Endodermal cell (in vitro differentiated cells): ENCODE measurements around the gene VPS37C. TPM values are rescaled to one million over a fixed set of nuclear protein-coding genes. Genes with fewer than 3 reads are reported as not detected.
"Not testable (repeated sequence)": the region's sequence is repeated elsewhere in the genome, so short reads cannot be mapped to it uniquely, and the experiment has no call there.

ENCODE experiments used
- DNase-seq: peaks from one replicate; pipeline ENCODE4 v3.0.0-alpha.2; 2017
- H3K27ac ChIP-seq: 2 replicates; pipeline ENCODE4 v1.5.1; 2013; ENCODE audit warnings: mild to moderate bottlenecking, low read depth, low read length, moderate library complexity
- H3K27me3 ChIP-seq: 2 replicates; pipeline ENCODE4 v1.6.1; 2013; ENCODE audit warnings: mild to moderate bottlenecking, low read length, moderate library complexity; ENCODE audit not compliant: insufficient read depth, control insufficient read depth, poor library complexity, severe bottlenecking
- H3K36me3 ChIP-seq: 2 replicates; pipeline ENCODE4 v1.7.0; 2013; ENCODE audit warnings: mild to moderate bottlenecking, low read length, moderate library complexity; ENCODE audit not compliant: control insufficient read depth, insufficient read depth
- H3K4me1 ChIP-seq: one replicate; pipeline ENCODE4 v1.7.0; 2013; ENCODE audit warnings: low read length; ENCODE audit not compliant: control insufficient read depth, insufficient read depth
- H3K4me3 ChIP-seq: 2 replicates; pipeline ENCODE4 v1.5.1; 2013; ENCODE audit warnings: mild to moderate bottlenecking, low read length, moderate library complexity
- H3K9ac ChIP-seq: 2 replicates; pipeline ENCODE4 v1.6.1; 2013; ENCODE audit warnings: mild to moderate bottlenecking, low read length, moderate library complexity; ENCODE audit not compliant: poor library complexity, severe bottlenecking; ENCODE audit errors: extremely low read depth
- H3K9me3 ChIP-seq: 2 replicates; pipeline ENCODE4 v1.6.1; 2013; ENCODE audit warnings: mild to moderate bottlenecking, low read length, moderate library complexity; ENCODE audit not compliant: control insufficient read depth
- H3K27ac Mint-ChIP-seq: 2 replicates; pipeline ENCODE4 v1.8.0; 2020; ENCODE audit warnings: mixed read lengths
- H3K27me3 Mint-ChIP-seq: 2 replicates; pipeline ENCODE4 v1.8.0; 2021; ENCODE audit warnings: mild to moderate bottlenecking, mixed read lengths; ENCODE audit not compliant: insufficient read depth
- H3K36me3 Mint-ChIP-seq: 2 replicates; pipeline ENCODE4 v1.8.0; 2020; ENCODE audit warnings: low read depth, mixed read lengths
- H3K4me1 Mint-ChIP-seq: 2 replicates; pipeline ENCODE4 v1.8.0; 2020; ENCODE audit warnings: mixed read lengths
- H3K4me3 Mint-ChIP-seq: 2 replicates; pipeline ENCODE4 v1.8.0; 2020; ENCODE audit warnings: mild to moderate bottlenecking, moderate library complexity, mixed read lengths
- H3K9me3 Mint-ChIP-seq: 2 replicates; pipeline ENCODE4 v1.8.0; 2020; ENCODE audit warnings: mild to moderate bottlenecking, mixed read lengths
- CTCF ChIP-seq: fragments of 200-600 bp; sonication (generic); conservative IDR thresholded peaks from 2 replicates; pipeline ENCODE4 v1.5.0; 2021; ENCODE audit warnings: antibody characterized with exemption, mild to moderate bottlenecking
- WGBS, 2 experiments: methylation state at CpG; one replicate each; pipeline versions ENCODE4 v1.1.5 to v1.1.7; 2013; ENCODE audit warnings: missing lambda C conversion rate in 2 of 2, mixed read lengths in 1 of 2; ENCODE audit not compliant: insufficient coverage in 1 of 2, insufficient read length in 1 of 2; 5-methylcytosine and 5-hydroxymethylcytosine counted together
- total RNA-seq, 2 donors: library from RNA; stranded (reverse); fragmentation: NEBNext Ultra II Directional in 1 of 2; extraction: Animal tissue kit (Norgen Biotek cat#: 25700) in 1 of 2; gene quantifications; 2 replicates in 1 of 2; 3 replicates in 1 of 2; pipeline ENCODE4 v1.2.1, GENCODE V29; 2021

Gene VPS37C
- total RNA-seq, 2 donors from 2014 or later, result 23.9 to 26.7 TPM

- Mint-ChIP-seq H3K9me3 (no peaks in the 10 kb centered on the region), H3K36me3 (no peaks in the 10 kb centered on the region), H3K4me3 (no peak overlapping the region), H3K4me1 (no peaks in the 10 kb centered on the region), H3K27me3 (no peaks in the 10 kb centered on the region), H3K27ac (no peak overlapping the region)
- Histone ChIP-seq H3K36me3 (no peaks in the 10 kb centered on the region), H3K9ac (no peak overlapping the region), H3K4me1 (no peaks in the 10 kb centered on the region), H3K27me3 (no peaks in the 10 kb centered on the region), H3K4me3 (no peak overlapping the region), H3K27ac (no peak overlapping the region), H3K9me3 (no peaks in the 10 kb centered on the region)
- no peak for TF ChIP-seq CTCF
- WGBS, 2 experiments, result 86 to 100% methylated on average over 1 to 3 of the region's 3 CpGs
- no peak for DNase-seq
These were observed 57.3 kb downstream of the VPS37C start for GRCh38 chr11:61103851-61104423.

- no peak for TF ChIP-seq CTCF
- no peak overlapping the region for H3K9ac ChIP-seq
- no peaks in the 10 kb centered on the region for H3K36me3 ChIP-seq
- H3K4me3 ChIP-seq, result no peak overlapping the region
- H3K27ac ChIP-seq, result peak overlapping the region; percentile 24
- H3K27me3 ChIP-seq, result no peaks in the 10 kb centered on the region
- Mint-ChIP-seq H3K9me3 (no peaks in the 10 kb centered on the region), H3K27me3 (no peaks in the 10 kb centered on the region), H3K36me3 (no peaks in the 10 kb centered on the region), H3K4me3 (no peak overlapping the region), H3K4me1 (no peaks in the 10 kb centered on the region), H3K27ac (no peak overlapping the region)
- no peaks in the 10 kb centered on the region for H3K9me3 ChIP-seq
- DNase-seq, result no peak
- 92% methylated on average over 14 to 21 of the region's 21 CpGs for WGBS, 2 experiments
- H3K4me1 ChIP-seq, result no peaks in the 10 kb centered on the region
These were observed 58.3 kb downstream of the VPS37C start for GRCh38 chr11:61102667-61103571.

GRCh38 chr11:61098778-61099177, 62.4 kb downstream of the VPS37C start:
- H3K27me3 ChIP-seq, result no peaks in the 10 kb centered on the region
- WGBS, 2 experiments, result 81% methylated on average over 4 of the region's 4 CpGs; no CpG with 5 or more reads in 1 of the 2 experiments
- no peaks in the 10 kb centered on the region for H3K36me3 ChIP-seq
- Mint-ChIP-seq H3K4me1 (no peaks in the 10 kb centered on the region), H3K27ac (no peak overlapping the region), H3K36me3 (no peaks in the 10 kb centered on the region), H3K4me3 (no peak overlapping the region), H3K9me3 (peaks cover 14% of the 10 kb centered on the region), H3K27me3 (peaks cover 2% of the 10 kb centered on the region)
- peak; percentile 10 for DNase-seq
- no peak for TF ChIP-seq CTCF
- H3K4me3 ChIP-seq, result no peak overlapping the region
- no peaks in the 10 kb centered on the region for H3K9me3 ChIP-seq
- H3K27ac ChIP-seq, result no peak overlapping the region
- no peaks in the 10 kb centered on the region for H3K4me1 ChIP-seq
- no peak overlapping the region for H3K9ac ChIP-seq

- not testable (repeated sequence) for H3K27ac Mint-ChIP-seq, H3K36me3 Mint-ChIP-seq, DNase-seq, H3K4me3 Mint-ChIP-seq, H3K4me1 ChIP-seq, H3K36me3 ChIP-seq, H3K27ac ChIP-seq, H3K27me3 ChIP-seq, H3K27me3 Mint-ChIP-seq, H3K4me3 ChIP-seq, H3K4me1 Mint-ChIP-seq, H3K9me3 ChIP-seq, H3K9ac ChIP-seq
- H3K9me3 Mint-ChIP-seq, result peaks cover 20% of the 10 kb centered on the region
- WGBS, 2 experiments, result 60 to 61% methylated on average over 1 to 2 of the region's 2 CpGs
These were observed 63.0 kb downstream of the VPS37C start for GRCh38 chr11:61098261-61098660.
